CD4-positive, CD25-positive, alpha-beta regulatory T cell (primary cell): ENCODE results near the gene NUP155. TPM values are rescaled to one million over a fixed set of nuclear protein-coding genes. Genes with fewer than 3 reads are reported as not detected.

Experiments
- ATAC-seq, 2 donors: fragments of 150-1000 bp; cut with Tn5 transposase; one replicate each; pipeline ENCODE4 v1.10.0; 2021; ENCODE audit warnings: low read depth in 2 of 2, moderate number of reproducible peaks in 2 of 2, moderate library complexity in 1 of 2
- DNase-seq, 3 donors: peaks; one replicate each; pipeline versions ENCODE4 v3.0.0 to v3.0.0-alpha.2; 2012 to 2022; ENCODE audit warnings: mixed read lengths in 1 of 3
- H3K27ac ChIP-seq: one replicate; pipeline ENCODE4 v1.7.0; 2013; ENCODE audit warnings: mild to moderate bottlenecking, low read length; ENCODE audit not compliant: insufficient read depth, poor library complexity, severe bottlenecking
- H3K27me3 ChIP-seq: one replicate; pipeline ENCODE4 v1.7.0; 2013; ENCODE audit warnings: low read length; ENCODE audit not compliant: control insufficient read depth, insufficient read depth
- H3K36me3 ChIP-seq: one replicate; pipeline ENCODE4 v1.7.0; 2013; ENCODE audit warnings: mild to moderate bottlenecking, low read length, moderate library complexity; ENCODE audit not compliant: control insufficient read depth, insufficient read depth
- H3K4me1 ChIP-seq: 2 replicates; pipeline ENCODE4 v1.7.0; 2013; ENCODE audit warnings: mild to moderate bottlenecking, low read length; ENCODE audit not compliant: insufficient read depth, control insufficient read depth, poor library complexity, severe bottlenecking
- H3K4me3 ChIP-seq: one replicate; pipeline ENCODE4 v1.7.0; 2013; ENCODE audit warnings: low read depth, mild to moderate bottlenecking, low read length, moderate library complexity
- H3K9me3 ChIP-seq, 2 experiments: 1 replicate in 1 of 2; 2 replicates in 1 of 2; pipeline ENCODE4 v1.7.0; 2013; ENCODE audit warnings: low read length in 2 of 2, mild to moderate bottlenecking in 1 of 2, moderate library complexity in 1 of 2; ENCODE audit not compliant: control insufficient read depth in 2 of 2
- H3K27ac Mint-ChIP-seq, 3 donors: one replicate each; pipeline ENCODE4 v1.8.0; 2020 to 2022; ENCODE audit warnings: mild to moderate bottlenecking in 3 of 3, mixed read lengths in 3 of 3, moderate library complexity in 2 of 3
- H3K27me3 Mint-ChIP-seq: one replicate; pipeline ENCODE4 v1.8.0; 2022; ENCODE audit warnings: mild to moderate bottlenecking, mixed read lengths
- H3K36me3 Mint-ChIP-seq: one replicate; pipeline ENCODE4 v1.8.0; 2020; ENCODE audit warnings: mixed read lengths
- H3K4me1 Mint-ChIP-seq, 4 donors: one replicate each; pipeline ENCODE4 v1.8.0; 2020 to 2022; ENCODE audit warnings: mixed read lengths in 4 of 4, mild to moderate bottlenecking in 1 of 4
- H3K4me3 Mint-ChIP-seq, 4 donors: one replicate each; pipeline ENCODE4 v1.8.0; 2020 to 2022; ENCODE audit warnings: mild to moderate bottlenecking in 4 of 4, mixed read lengths in 4 of 4, moderate library complexity in 3 of 4
- H3K9me3 Mint-ChIP-seq, 7 donors: one replicate each; pipeline ENCODE4 v1.8.0; 2020 to 2022; ENCODE audit warnings: mixed read lengths in 7 of 7, mild to moderate bottlenecking in 3 of 7, moderate library complexity in 2 of 7
- polyA plus RNA-seq, 4 donors: library from polyadenylated mRNA; unstranded; fragments of 300-500 nt; fragmentation: Illumina TruSeq; gene quantifications; one replicate each; pipeline ENCODE4 v1.2.3, GENCODE V29; 2021
- total RNA-seq: library from RNA; stranded (reverse); gene quantifications from one replicate; pipeline ENCODE4 v1.2.3, GENCODE V29; 2022

NUP155 gene
- total and polyA plus RNA-seq, 5 donors from 2014 or later, result 15.3 to 24.0 (median 17.0) TPM

DNA sequence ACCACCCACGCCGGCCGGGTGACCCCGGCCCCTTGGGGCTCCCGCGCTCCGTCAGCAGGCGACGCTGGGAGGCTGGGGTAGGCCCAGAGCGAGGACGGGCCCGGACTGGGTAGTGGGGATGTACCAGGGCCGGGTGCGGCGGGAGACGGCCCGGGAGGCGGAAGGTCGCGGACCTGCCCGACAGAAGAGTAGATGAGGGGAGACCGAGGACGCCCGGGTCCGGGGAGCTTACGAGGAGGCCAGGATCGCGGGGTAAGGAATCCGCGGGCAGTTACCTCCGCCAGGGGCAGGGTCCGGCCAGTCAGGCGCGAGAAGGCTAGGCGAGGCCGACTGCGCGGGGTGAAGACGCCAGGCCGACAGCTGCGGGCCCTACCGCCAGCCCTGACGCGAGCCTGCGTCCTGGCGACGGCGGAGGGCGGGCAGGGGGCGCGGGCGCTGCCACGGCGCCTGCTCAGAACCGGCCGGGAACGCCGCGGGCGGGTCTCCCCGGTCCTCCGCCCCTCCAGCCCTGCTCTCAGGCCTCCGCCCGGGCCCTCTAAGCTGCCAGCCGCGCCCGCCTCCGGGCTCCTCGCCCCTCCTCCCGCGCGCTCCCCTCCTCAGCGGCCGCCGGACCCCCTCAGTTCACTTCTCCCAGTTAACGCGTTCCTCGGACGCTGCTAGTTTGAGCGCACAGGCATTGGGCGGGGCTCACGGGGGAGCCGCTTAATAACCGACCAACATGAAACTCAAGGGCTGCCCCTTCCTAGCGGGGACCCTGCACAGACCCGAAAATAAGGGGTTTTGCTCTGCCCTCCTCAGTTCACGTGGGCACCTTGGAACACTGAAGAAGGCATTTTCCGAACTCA is 121.7 kb downstream of the NUP155 start, which contains the start of gene CPLANE1:
TSS of gene CPLANE1 (minus strand) at position 407 of the 845 bp plus-strand sequence. CDS start 1,678 bp downstream, outside the sequence.
- H3K9me3 ChIP-seq, result no peaks in the 10 kb centered on the region
- no peaks in the 10 kb centered on the region for H3K36me3 ChIP-seq
- H3K4me3 Mint-ChIP-seq, result peak within 1 kb of the TSS; percentile 79 to 94 (median 86)
- H3K27ac ChIP-seq, result no peak within 1 kb of the TSS
- DNase-seq (peak; percentile 12 to 65 (median 29)), ATAC-seq (peak; percentile 72 to 74)
- no peaks in the 10 kb centered on the region for H3K27me3 Mint-ChIP-seq
- H3K4me1 Mint-ChIP-seq, result peaks cover 0 to 18% (median 11%) of the 10 kb centered on the region in 4 donors
- peak within 1 kb of the TSS; percentile 86 for H3K4me3 ChIP-seq
- peak within 1 kb of the TSS in 1 of 3 donors; percentile 86 for H3K27ac Mint-ChIP-seq
- H3K4me1 ChIP-seq, result peaks cover 14% of the 10 kb centered on the region
- peaks cover 0 to 2% (median 0%) of the 10 kb centered on the region in 7 donors for H3K9me3 Mint-ChIP-seq
- H3K27me3 ChIP-seq, result peaks cover 3% of the 10 kb centered on the region
- H3K36me3 Mint-ChIP-seq, result no peaks in the 10 kb centered on the region

DNA sequence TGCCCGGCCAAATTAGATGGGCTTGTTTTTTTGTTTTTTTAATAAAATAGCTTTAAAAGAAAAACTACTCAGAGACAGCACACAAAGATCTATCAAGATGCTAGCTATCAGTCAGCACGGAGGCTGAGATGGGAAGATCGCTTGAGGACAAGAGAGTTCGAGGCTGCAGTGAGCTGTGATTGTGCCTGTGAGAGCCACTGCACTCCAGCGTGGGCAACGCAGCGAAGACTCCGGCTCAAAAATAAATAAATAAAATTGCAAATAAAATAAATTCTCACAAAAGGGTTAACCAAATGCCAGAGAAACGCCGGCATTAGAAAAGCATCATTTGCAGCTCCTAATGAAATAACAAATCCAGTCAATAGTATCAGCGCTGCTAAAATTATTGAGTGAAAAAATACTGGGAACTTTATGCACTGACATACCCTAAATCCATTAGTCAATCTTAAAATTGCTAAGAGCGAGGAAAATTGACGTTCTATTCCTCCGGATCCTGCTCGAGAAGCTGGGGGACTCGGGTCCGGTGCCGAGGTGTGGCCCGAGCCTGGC is 122.4 kb downstream of the NUP155 start:
- no peak overlapping the region for H3K27ac ChIP-seq
- peak in 1 of 3 donors; percentile 14 for DNase-seq
- peak overlapping the region; percentile 86 for H3K4me3 ChIP-seq
- no peak overlapping the region for H3K27ac Mint-ChIP-seq
- peak overlapping the region; percentile 78 to 91 (median 81) for H3K4me3 Mint-ChIP-seq
- no peaks in the 10 kb centered on the region for H3K27me3 Mint-ChIP-seq
- no peaks in the 10 kb centered on the region for H3K9me3 ChIP-seq
- peaks cover 0 to 2% (median 0%) of the 10 kb centered on the region in 7 donors for H3K9me3 Mint-ChIP-seq
- no peaks in the 10 kb centered on the region for H3K36me3 ChIP-seq
- ATAC-seq, result no peak
- peaks cover 0 to 18% (median 11%) of the 10 kb centered on the region in 4 donors for H3K4me1 Mint-ChIP-seq
- H3K36me3 Mint-ChIP-seq, result no peaks in the 10 kb centered on the region
- H3K27me3 ChIP-seq, result peaks cover 3% of the 10 kb centered on the region
- peaks cover 14% of the 10 kb centered on the region for H3K4me1 ChIP-seq

DNA sequence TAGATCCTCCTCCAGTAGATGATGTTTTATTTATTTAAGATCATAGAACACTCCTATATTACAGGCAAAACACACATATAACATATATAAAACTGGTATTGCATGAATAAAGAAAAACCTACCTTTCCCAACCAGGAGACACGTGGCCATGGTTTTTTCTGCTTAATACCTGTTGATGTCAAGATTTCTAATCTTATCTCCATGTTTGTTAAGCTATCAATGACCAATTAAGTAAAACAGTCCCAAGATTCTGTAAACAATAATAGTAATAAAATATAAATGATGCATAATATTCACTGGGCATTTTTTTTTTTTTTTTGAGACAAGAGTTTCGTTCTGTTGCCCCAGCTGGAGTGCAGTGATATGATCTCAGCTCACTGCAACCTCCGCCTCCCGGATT is 123.4 kb downstream of the NUP155 start:
- peaks cover 0 to 2% (median 0%) of the 10 kb centered on the region in 7 donors for H3K9me3 Mint-ChIP-seq
- H3K4me3 ChIP-seq, result no peak overlapping the region

DNA sequence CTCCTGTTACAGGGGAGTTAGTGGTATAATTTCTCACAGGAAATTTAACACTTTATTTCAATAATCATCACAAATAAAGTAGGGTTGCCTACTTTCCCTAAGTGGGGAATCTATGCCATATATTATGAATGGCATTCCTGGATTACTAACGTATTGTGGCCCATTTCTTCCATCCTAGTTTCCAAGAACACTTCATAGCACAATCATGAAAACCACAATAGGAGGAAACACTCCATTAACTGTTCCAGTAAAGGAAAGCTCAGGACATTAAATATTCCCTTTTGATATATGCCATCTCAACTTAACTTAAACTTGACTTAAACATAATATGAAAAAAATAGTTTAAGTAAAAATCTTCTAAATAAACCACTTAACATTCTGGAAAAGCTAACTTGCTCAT is 123.9 kb downstream of the NUP155 start:
- Histone ChIP-seq H3K27me3 (peaks cover 3% of the 10 kb centered on the region), H3K4me3 (no peak overlapping the region), H3K36me3 (no peaks in the 10 kb centered on the region), H3K27ac (no peak overlapping the region), H3K9me3 (no peaks in the 10 kb centered on the region), H3K4me1 (peaks cover 14% of the 10 kb centered on the region)
- Mint-ChIP-seq H3K4me1 (peaks cover 0 to 18% (median 10%) of the 10 kb centered on the region in 4 donors), H3K9me3 (peaks cover 0 to 2% (median 0%) of the 10 kb centered on the region in 7 donors), H3K36me3 (no peaks in the 10 kb centered on the region), H3K4me3 (peak overlapping the region in 3 of 4 donors; percentile 21 to 83 (median 52)), H3K27ac (no peak overlapping the region), H3K27me3 (no peaks in the 10 kb centered on the region)
- no peak for DNase-seq
- ATAC-seq, result no peak

More for the DNA sequence above, 123.4 kb downstream of the NUP155 start:
- H3K9me3 ChIP-seq, result no peaks in the 10 kb centered on the region
- no peak overlapping the region for H3K27ac Mint-ChIP-seq
- H3K4me1 ChIP-seq, result peaks cover 14% of the 10 kb centered on the region
- no peaks in the 10 kb centered on the region for H3K27me3 Mint-ChIP-seq
- peaks cover 0 to 18% (median 11%) of the 10 kb centered on the region in 4 donors for H3K4me1 Mint-ChIP-seq
- peak overlapping the region; percentile 21 to 83 (median 37) for H3K4me3 Mint-ChIP-seq
- no peaks in the 10 kb centered on the region for H3K36me3 Mint-ChIP-seq
- no peak for DNase-seq
- no peak overlapping the region for H3K27ac ChIP-seq
- no peaks in the 10 kb centered on the region for H3K36me3 ChIP-seq
- no peak for ATAC-seq
- H3K27me3 ChIP-seq, result peaks cover 3% of the 10 kb centered on the region

Other genes with a start within 250 kb of the NUP155 start
- 2.8 TPM for gene CPLANE1, start 121.7 kb downstream of the NUP155 start, total RNA-seq
- gene CPLANE1, start 121.7 kb downstream of the NUP155 start, polyA plus RNA-seq, result under 1 TPM; 0.18 to 1.00 (median 0.85) TPM
- 35.3 TPM for gene WDR70, start 8.2 kb upstream of the NUP155 start, total RNA-seq
- 10 to 100 TPM; 15.9 to 26.9 (median 22.2) TPM for gene WDR70, start 8.2 kb upstream of the NUP155 start, polyA plus RNA-seq